Measurements from ENCODE around the gene ASCC1. TPM values are rescaled to one million over a fixed set of nuclear protein-coding genes. Genes with fewer than 3 reads are reported as not detected.

ASCC1 gene
- 33.2 to 43.1 TPM (median 36.1 TPM) in 5 replicates for total RNA-seq (2022; extraction: Qiagen RNA extraction; ENCODE audit: low read depth)

GRCh38 chr10:72215611-72216549 is at the start of gene ASCC1, which contains the start of gene ANAPC16:
Gene ASCC1, minus strand, starts transcription at chr10:72216276. Its CDS starts 2,978 bp downstream, at chr10:72213298.
Gene ANAPC16, plus strand, starts transcription at chr10:72216012. Its CDS starts 7,903 bp downstream, at chr10:72223915.

GRCh38 chr10:72087969-72088888 is 127.8 kb downstream of the ASCC1 start, which contains the start of gene SPOCK2:
Gene SPOCK2, minus strand, starts transcription at chr10:72088551. Its CDS starts 223 bp downstream, at chr10:72088328.

Other genes starting within 250 kb of the ASCC1 start
- gene SPOCK2, start 127.7 kb downstream of the ASCC1 start, total RNA-seq (2022; extraction: Qiagen RNA extraction; ENCODE audit: low read depth): 0.29 to 0.82 TPM (median 0.45 TPM) in 5 replicates
- 67.4 to 87.5 TPM (median 82.6 TPM) in 5 replicates for gene ANAPC16, start 264 bp downstream of the ASCC1 start, total RNA-seq (2022; extraction: Qiagen RNA extraction; ENCODE audit: low read depth)
- gene DDIT4, start 57.6 kb upstream of the ASCC1 start, total RNA-seq (2022; extraction: Qiagen RNA extraction; ENCODE audit: low read depth): 184 to 316 TPM (median 293 TPM) in 5 replicates
- gene DNAJB12, start 138.6 kb upstream of the ASCC1 start, total RNA-seq (2022; extraction: Qiagen RNA extraction; ENCODE audit: low read depth): 27.9 to 34.9 TPM (median 33.0 TPM) in 5 replicates

Measured in A549 treated with ZK216348 at 1 μM for 4 hours (cell line).